Measurements from ENCODE around the gene EN1.
A peak's percentile ranks its signal among the peaks of the same experiment; 100 is the strongest.

Gene EN1
- 0 to 0.10 (median 0) reads per million in 18 experiments for total RNA-seq

- DNase-seq, result no peak
Observed at GRCh38 chr2:118846953-118847761, at the start of gene EN1. Gene EN1 (minus strand): TSS chr2:118847648. CDS start chr2:118847167, 481 bp downstream.

- no peak for DNase-seq
Observed at GRCh38 chr2:118893100-118893499, 45.7 kb upstream of the EN1 start.

GRCh38 chr2:118889995-118890394, 42.5 kb upstream of the EN1 start:
- DNase-seq, result no peak

GRCh38 chr2:118883792-118884191, 36.3 kb upstream of the EN1 start:
- no peak for DNase-seq

GRCh38 chr2:118882693-118883336, 35.4 kb upstream of the EN1 start:
- DNase-seq, result peak; percentile 84 to 90

GRCh38 chr2:118881490-118882129, 34.2 kb upstream of the EN1 start:
- DNase-seq, result peak; percentile 47 to 56

- DNase-seq, result peak in 1 of 2 donors; percentile 38
Observed at GRCh38 chr2:118880501-118880900, 33.1 kb upstream of the EN1 start.

- peak; percentile 19 to 23 for DNase-seq
Observed at GRCh38 chr2:118878531-118879149, 31.2 kb upstream of the EN1 start.

- DNase-seq, result no peak
Observed at GRCh38 chr2:118875318-118875717, 27.9 kb upstream of the EN1 start.

GRCh38 chr2:118874324-118874723, 26.9 kb upstream of the EN1 start:
- no peak for DNase-seq

- DNase-seq, result peak; percentile 54 to 61
Observed at GRCh38 chr2:118865106-118865505, 17.7 kb upstream of the EN1 start.

- no peak for DNase-seq
Observed at GRCh38 chr2:118864207-118864606, 16.8 kb upstream of the EN1 start.

GRCh38 chr2:118861731-118862130, 14.3 kb upstream of the EN1 start:
- no peak for DNase-seq

GRCh38 chr2:118861242-118861641, 13.8 kb upstream of the EN1 start:
- DNase-seq, result no peak

- DNase-seq, result no peak
Observed at GRCh38 chr2:118860506-118860905, 13.1 kb upstream of the EN1 start.

- DNase-seq, result no peak
Observed at GRCh38 chr2:118859157-118859770, 11.8 kb upstream of the EN1 start.

- DNase-seq, result no peak
Observed at GRCh38 chr2:118858485-118859156, 11.2 kb upstream of the EN1 start.

GRCh38 chr2:118857677-118858484, 10.4 kb upstream of the EN1 start:
- DNase-seq, result no peak

GRCh38 chr2:118856978-118857676, 9.7 kb upstream of the EN1 start:
- no peak for DNase-seq

GRCh38 chr2:118856330-118856977, 9.0 kb upstream of the EN1 start:
- DNase-seq, result no peak
